IMR-90 (cell line): ENCODE measurements around the gene FOXC1.

Experiments used
- CEBPB ChIP-seq: IDR thresholded peaks from 2 replicates; pipeline ENCODE4 v1.6.1; 2012; ENCODE audit warnings: low read depth, low read length, improper control_type of control experiment
- CTCF ChIP-seq: conservative IDR thresholded peaks from 2 replicates; pipeline ENCODE4 v1.5.1; 2012; ENCODE audit warnings: mild to moderate bottlenecking, low read depth, low read length, improper control_type of control experiment
- MAZ ChIP-seq: IDR thresholded peaks from 2 replicates; pipeline ENCODE4 v1.6.1; 2012; ENCODE audit warnings: low read depth, mild to moderate bottlenecking, low read length, improper control_type of control experiment, moderate library complexity, borderline replicate concordance
- MXI1 ChIP-seq: IDR thresholded peaks from 2 replicates; pipeline ENCODE4 v1.6.1; 2012; ENCODE audit warnings: low read depth, mild to moderate bottlenecking, low read length, moderate library complexity, borderline replicate concordance
- POLR2A ChIP-seq: IDR thresholded peaks from 2 replicates; pipeline ENCODE4 v1.6.1; 2012; ENCODE audit warnings: mild to moderate bottlenecking, low read depth, low read length
- RAD21 ChIP-seq: IDR thresholded peaks from 2 replicates; pipeline ENCODE4 v1.6.1; 2012; ENCODE audit warnings: low read length, improper control_type of control experiment
- SMC3 ChIP-seq: fragments of 150-350 bp; IDR thresholded peaks from 2 replicates; pipeline ENCODE4 v1.6.1; 2016; ENCODE audit warnings: low read depth, mild to moderate bottlenecking, antibody characterized with exemption, low read length, moderate library complexity

GRCh38 chr6:1621070-1621701 is 11.5 kb downstream of the FOXC1 start:
- no peak for TF ChIP-seq SMC3
- no peak for TF ChIP-seq CTCF
- no peak for TF ChIP-seq POLR2A
- no peak for TF ChIP-seq MAZ
- no peak for TF ChIP-seq MXI1
- no peak for TF ChIP-seq RAD21
- no peak for TF ChIP-seq CEBPB
